Stimulated activated CD8-positive, alpha-beta memory T cell treated with anti-CD3 and anti-CD28 coated beads, Interleukin-4, amount 100 ng/mL, for 1 hour (primary cell): ENCODE results near the gene IRX3.
"Not testable (repeated sequence)": the region's sequence is repeated elsewhere in the genome, so short reads cannot be mapped to it uniquely, and the experiment has no call there.

ENCODE experiments used
- DNase-seq, 2 donors: peaks; one replicate each; pipeline ENCODE4 v3.0.0-alpha.2; 2020; ENCODE audit warnings: low read depth in 2 of 2, low spot score in 1 of 2

IRX3 gene

GRCh38 chr16:54277845-54278703, 8.5 kb downstream of the IRX3 start:
- DNase-seq = no peak

- no peak for DNase-seq
These were observed 10.6 kb downstream of the IRX3 start for GRCh38 chr16:54275956-54276355.

- DNase-seq = no peak
These were observed 13.0 kb downstream of the IRX3 start for GRCh38 chr16:54273566-54273965.

GRCh38 chr16:54270711-54271110, 15.9 kb downstream of the IRX3 start:
- DNase-seq = no peak

DNA sequence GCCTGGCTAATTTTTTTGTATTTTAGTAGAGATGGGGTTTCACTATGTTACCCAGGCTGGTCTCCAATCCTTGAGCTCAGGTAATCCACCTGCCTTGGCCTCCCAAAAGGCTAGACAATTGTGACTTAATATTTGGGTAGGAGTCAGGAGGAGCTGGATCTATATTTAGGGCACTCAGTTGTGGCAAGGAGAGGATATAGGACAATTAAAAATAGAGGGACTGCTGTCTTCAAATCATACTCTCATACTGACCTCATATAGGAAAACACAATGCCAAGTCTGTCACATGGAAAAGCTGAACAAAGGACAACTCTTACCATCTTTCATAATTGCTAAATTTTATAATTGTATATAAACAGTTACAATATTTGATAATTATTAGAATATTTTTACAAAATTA, 17.1 kb downstream of the IRX3 start:
- no peak for DNase-seq

- DNase-seq = no peak
These were observed 17.8 kb downstream of the IRX3 start for GRCh38 chr16:54268766-54269165.

DNA sequence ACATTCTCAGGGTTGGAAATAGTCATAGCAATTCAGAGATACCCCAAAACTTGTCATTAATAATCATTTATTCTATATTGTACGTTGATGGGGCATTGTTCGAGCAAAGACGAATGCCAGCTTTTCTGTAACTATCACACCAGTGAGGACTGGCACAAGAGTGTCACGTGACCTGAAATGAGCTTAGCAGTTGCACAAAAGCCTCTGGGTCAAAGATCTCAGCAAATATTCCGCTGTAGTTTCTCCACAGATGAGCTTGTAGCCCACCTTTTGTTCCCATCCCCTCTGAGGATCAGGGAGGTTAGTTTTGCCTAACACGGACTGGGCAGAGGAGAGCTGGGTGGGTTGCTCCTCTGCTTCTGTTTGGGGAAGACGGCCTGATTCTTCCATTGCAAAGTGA, 18.2 kb downstream of the IRX3 start:
- no peak for DNase-seq

DNA sequence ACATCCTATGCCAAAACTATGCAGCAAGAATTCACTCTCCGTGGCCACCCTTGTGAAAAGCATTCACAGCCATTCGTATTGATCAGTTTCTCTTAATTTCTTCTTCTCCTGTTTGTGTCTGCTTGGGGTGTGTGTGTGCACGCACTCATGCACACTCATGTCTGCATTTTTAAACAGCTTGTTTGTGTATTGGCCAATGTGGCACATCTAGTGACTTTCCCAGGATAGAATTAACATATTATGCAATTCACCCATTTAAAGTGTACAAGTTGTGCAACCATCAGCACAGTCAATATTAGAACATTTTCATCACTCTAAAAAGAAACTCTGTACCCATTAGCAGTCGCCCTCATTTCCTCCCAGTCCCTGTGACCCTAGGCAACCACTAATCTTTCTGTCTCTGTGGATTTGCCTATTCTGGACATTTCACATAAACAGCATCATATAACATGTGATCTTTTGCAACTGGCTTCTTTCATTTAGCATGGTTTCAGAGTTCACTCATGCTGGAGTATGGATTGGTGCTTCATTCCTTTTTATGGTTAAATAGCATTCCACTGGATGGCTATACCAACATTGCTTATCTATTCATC, 20.1 kb downstream of the IRX3 start:
- DNase-seq = no peak

GRCh38 chr16:54265575-54266107, 20.9 kb downstream of the IRX3 start:
- DNase-seq = no peak

DNA sequence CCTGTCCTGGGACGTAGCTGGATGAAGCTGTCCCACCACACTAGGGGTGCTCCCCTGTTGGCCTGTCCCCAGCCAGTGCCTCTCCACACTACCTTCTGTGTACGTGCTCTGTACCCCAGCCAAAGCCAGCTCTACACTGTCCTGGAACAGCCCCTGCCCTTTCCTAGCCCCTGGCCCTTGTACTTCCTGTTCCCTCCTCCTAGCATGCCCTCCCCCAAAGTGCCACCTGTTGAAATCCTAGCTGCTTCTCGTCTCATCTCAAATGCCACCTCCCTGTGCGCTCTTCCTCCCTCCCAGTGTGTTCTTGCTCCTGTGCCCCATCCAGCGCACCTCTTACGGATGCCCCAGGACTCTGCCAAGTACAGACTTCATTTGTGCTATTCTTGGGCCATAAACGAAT, 33.5 kb downstream of the IRX3 start:
- no peak for DNase-seq

DNA sequence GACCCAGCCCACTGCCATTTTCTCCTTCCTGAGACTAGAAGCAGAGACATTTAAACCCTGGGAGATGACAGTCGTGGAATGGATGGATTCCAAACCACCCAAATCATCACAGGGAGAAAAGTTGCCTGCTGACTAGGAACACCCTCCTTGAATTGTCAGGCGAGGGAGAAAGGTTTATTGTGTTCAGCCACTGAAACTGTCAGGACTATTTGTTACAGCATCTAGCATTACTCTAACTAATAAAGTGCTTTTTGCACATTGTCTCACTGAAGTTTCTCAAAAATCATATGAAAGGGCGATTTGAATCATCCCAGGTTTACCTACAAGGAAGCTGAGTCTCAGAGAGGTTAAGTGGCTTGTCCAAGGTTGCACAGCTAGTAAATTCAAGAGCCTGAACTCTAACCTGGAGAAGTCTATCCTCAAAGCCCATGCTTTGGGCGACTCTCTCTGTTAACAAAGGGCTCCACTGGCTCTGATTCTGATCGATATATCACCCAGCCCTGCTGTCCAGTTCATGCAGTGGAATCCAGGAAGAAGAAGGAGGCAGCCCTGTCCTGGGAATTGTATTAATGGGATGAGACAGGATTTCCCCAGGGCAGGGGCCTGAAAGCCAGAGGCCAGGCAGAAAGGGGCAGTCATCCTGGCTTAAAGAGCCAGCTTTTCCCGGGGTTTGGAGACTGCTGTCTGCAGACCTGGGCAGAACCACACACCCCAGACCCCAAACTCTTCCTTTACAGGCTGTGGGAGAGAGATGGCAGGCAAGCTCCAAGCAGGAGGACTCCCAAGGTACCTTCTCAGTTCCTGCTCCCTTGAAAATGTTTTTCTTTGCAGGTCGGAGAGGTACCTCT, 37.5 kb downstream of the IRX3 start:
- DNase-seq = no peak

GRCh38 chr16:54247705-54248104, 38.9 kb downstream of the IRX3 start:
- not testable (repeated sequence) for DNase-seq

DNA sequence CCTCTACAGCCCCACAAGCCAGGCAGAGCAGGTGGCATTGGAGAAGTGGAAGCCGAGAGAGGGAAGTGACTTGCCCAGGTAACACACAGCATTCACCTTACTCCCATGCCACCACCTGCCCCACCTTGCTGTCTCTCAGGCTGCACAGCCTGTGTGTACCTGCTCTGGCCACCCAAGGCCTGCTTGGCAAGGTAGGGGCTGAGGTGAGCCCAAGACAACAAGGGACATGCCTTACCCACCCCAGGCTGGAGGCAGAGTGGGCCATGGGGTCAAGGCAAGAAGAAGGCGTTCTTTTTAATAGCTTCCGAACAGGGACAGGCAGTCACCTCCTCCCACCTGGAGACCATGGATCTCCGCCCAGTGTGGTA, 40.1 kb downstream of the IRX3 start:
- DNase-seq = no peak

- no peak for DNase-seq
These were observed 40.7 kb downstream of the IRX3 start for GRCh38 chr16:54245788-54246453.

- DNase-seq = no peak
These were observed 42.3 kb downstream of the IRX3 start for GRCh38 chr16:54244061-54244886.

DNA sequence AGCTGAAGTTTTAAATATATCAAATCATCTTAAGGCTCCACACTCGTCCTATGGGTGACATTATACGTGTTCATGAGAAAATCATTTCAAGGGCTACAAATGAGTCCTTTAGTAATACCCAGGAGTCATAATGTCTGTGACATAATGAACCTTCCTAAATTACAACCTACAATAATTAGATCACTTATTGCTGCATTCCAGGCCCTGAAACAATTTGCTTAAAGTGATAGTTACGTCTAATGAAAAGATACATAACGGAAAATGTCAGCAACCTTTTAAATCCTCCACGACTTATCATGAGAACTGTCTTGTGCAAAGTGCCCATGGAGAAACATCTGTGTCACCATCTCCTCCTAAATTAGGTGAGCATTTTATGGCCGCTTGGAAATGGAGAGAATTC, 43.4 kb downstream of the IRX3 start:
- no peak for DNase-seq

GRCh38 chr16:54242199-54242598, 44.4 kb downstream of the IRX3 start:
- DNase-seq = no peak

DNA sequence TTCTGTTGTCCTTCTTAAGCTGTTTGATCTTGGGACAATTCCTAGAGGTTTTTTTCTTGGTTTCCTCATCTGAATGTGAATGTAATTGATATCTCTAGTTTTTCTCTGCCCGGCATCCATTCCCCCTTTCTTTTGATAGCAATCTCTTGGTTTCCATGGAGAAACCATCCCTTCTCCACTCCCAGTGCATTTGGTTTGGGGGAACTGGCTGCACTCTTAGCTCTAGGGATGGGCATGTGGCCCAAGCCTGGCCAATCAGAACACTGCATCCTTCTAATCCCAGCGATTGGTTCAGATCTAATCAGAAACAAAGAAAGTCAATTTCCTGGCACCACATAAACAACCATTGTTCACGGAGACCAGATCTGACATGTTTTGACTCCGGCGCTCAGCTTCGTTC, 45.1 kb downstream of the IRX3 start:
- no peak for DNase-seq

GRCh38 chr16:54240271-54241129, 46.1 kb downstream of the IRX3 start:
- no peak for DNase-seq
